H1 (cell line): ENCODE measurements around the gene KLK1.

Experiments
- ASH2L ChIP-seq: fragments of 200-600, 300-600 bp; sonication (generic); IDR thresholded peaks from one replicate; pipeline ENCODE4 v1.7.1; 2017; ENCODE audit warnings: low read length
- CBX8 ChIP-seq: fragments of 300-800, 300-1000 bp; sonication (generic); IDR thresholded peaks from 2 replicates; pipeline ENCODE4 v1.7.1; 2016; ENCODE audit warnings: low read depth, low read length, borderline replicate concordance
- EP300 ChIP-seq, 2 experiments: IDR thresholded peaks; 1 replicate in 1 of 2; 2 replicates in 1 of 2; pipeline ENCODE4 v1.6.1; 2011 to 2012; ENCODE audit warnings: low read depth in 2 of 2, low read length in 2 of 2, mild to moderate bottlenecking in 2 of 2, borderline replicate concordance in 1 of 2, inconsistent platforms in 1 of 2, moderate library complexity in 1 of 2
- GTF2F1 ChIP-seq: IDR thresholded peaks from 2 replicates; pipeline ENCODE4 v1.6.1; 2012; ENCODE audit warnings: low read depth, low read length, improper control_type of control experiment, borderline replicate concordance
- KDM5A ChIP-seq: fragments of 200-600 bp; IDR thresholded peaks from 2 replicates; pipeline ENCODE4 v1.7.1; 2012; ENCODE audit warnings: mild to moderate bottlenecking, low read length, inconsistent platforms, mixed read lengths
- POLR2A ChIP-seq, 2 experiments: IDR thresholded peaks; 1 replicate in 1 of 2; 2 replicates in 1 of 2; pipeline ENCODE4 v1.6.1; 2011; ENCODE audit warnings: low read depth in 2 of 2, low read length in 2 of 2, mild to moderate bottlenecking in 2 of 2; ENCODE audit errors: control extremely low read depth in 1 of 2
- POLR2AphosphoS5 ChIP-seq: IDR thresholded peaks from 2 replicates; pipeline ENCODE4 v1.6.1; 2011; ENCODE audit warnings: low read depth, low read length
- POU5F1 ChIP-seq: IDR thresholded peaks from 2 replicates; pipeline ENCODE4 v1.6.1; 2011; ENCODE audit warnings: low read depth, mild to moderate bottlenecking, low read length, moderate library complexity
- SP1 ChIP-seq: IDR thresholded peaks from 2 replicates; pipeline ENCODE4 v1.6.1; 2011; ENCODE audit warnings: low read depth, low read length
- SUZ12 ChIP-seq: fragments of 200-600 bp; sonication (generic); IDR thresholded peaks from 2 replicates; pipeline ENCODE4 v1.6.1; 2012; ENCODE audit warnings: mild to moderate bottlenecking, inconsistent platforms, low read length, moderate library complexity, mixed read lengths
- TCF12 ChIP-seq: IDR thresholded peaks from 2 replicates; pipeline ENCODE4 v1.6.1; 2011; ENCODE audit warnings: low read depth, mild to moderate bottlenecking, low read length
- YY1 ChIP-seq: IDR thresholded peaks from 2 replicates; pipeline ENCODE4 v1.6.1; 2011; ENCODE audit warnings: low read depth, mild to moderate bottlenecking, low read length
- TF ChIP-seq, protein P1 (sequence below), 3 experiments: IDR thresholded peaks; 1 replicate in 2 of 3; 2 replicates in 1 of 3; pipeline versions ENCODE4 v1.5.1 to v1.6.1; 2011; ENCODE audit warnings: low read length in 3 of 3, mild to moderate bottlenecking in 3 of 3, inconsistent platforms in 2 of 3, low read depth in 1 of 3, moderate library complexity in 1 of 3; ENCODE audit not compliant: insufficient read depth in 1 of 3; ENCODE audit errors: control extremely low read depth in 1 of 3

DNA sequence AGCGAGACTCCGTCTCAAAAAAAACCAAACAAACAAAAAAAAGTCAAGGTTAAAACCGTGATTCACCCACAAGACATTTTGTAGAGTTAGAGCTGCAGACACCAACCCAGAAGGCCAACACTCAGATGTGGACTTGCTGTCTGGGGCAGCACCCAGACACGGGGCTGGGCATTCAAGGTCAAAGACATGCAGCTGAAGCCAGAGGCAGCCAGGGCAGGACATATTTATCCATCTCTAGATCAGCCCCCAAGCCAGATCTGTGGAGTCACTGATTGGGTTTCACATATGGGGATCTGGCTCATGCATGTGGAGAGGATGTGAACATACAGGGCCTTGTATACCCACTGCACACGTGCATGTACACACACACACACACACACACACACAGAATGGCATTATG, 6.2 kb upstream of the KLK1 start:
- TF ChIP-seq, protein P1, sequence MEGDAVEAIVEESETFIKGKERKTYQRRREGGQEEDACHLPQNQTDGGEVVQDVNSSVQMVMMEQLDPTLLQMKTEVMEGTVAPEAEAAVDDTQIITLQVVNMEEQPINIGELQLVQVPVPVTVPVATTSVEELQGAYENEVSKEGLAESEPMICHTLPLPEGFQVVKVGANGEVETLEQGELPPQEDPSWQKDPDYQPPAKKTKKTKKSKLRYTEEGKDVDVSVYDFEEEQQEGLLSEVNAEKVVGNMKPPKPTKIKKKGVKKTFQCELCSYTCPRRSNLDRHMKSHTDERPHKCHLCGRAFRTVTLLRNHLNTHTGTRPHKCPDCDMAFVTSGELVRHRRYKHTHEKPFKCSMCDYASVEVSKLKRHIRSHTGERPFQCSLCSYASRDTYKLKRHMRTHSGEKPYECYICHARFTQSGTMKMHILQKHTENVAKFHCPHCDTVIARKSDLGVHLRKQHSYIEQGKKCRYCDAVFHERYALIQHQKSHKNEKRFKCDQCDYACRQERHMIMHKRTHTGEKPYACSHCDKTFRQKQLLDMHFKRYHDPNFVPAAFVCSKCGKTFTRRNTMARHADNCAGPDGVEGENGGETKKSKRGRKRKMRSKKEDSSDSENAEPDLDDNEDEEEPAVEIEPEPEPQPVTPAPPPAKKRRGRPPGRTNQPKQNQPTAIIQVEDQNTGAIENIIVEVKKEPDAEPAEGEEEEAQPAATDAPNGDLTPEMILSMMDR (IDR thresholded peaks at IDR 0.05; ENCODE audit: control extremely low read depth in 1 of 3, insufficient read depth in 1 of 3, low read depth in 1 of 3, low read length in 3 of 3) = no peak
- TF ChIP-seq EP300 (IDR thresholded peaks at IDR 0.05; ENCODE audit: borderline replicate concordance in 1 of 2, low read depth in 2 of 2, low read length in 2 of 2) (no peak), KDM5A (no peak), POLR2A (IDR thresholded peaks at IDR 0.05; ENCODE audit: control extremely low read depth in 1 of 2, low read depth in 2 of 2, low read length in 2 of 2) (no peak), GTF2F1 (no peak), YY1 (no peak), SUZ12 (no peak), POU5F1 (no peak), CBX8 (no peak), POLR2AphosphoS5 (no peak), TCF12 (no peak), SP1 (no peak), ASH2L (no peak)
